Mesendoderm (in vitro differentiated cells): Measurements from ENCODE around the gene FAM83F.
"Not testable (repeated sequence)": the region's sequence is repeated elsewhere in the genome, so short reads cannot be mapped to it uniquely, and the experiment has no call there.

Source experiments
- DNase-seq: peaks from one replicate; pipeline ENCODE4 v3.0.0; 2013
- H2AK5ac ChIP-seq: 2 replicates; pipeline ENCODE4 v1.6.1; 2013; ENCODE audit warnings: low read length, inconsistent platforms
- H2BK120ac ChIP-seq: 2 replicates; pipeline ENCODE4 v1.6.1; 2013; ENCODE audit warnings: low read depth, mild to moderate bottlenecking, low read length, moderate library complexity, mixed read lengths
- H2BK15ac ChIP-seq: replicated peaks from 2 replicates; pipeline ENCODE4 v1.6.1; 2013; ENCODE audit warnings: low read depth, mild to moderate bottlenecking, moderate library complexity
- H2BK5ac ChIP-seq: 2 replicates; pipeline ENCODE4 v1.6.1; 2013; ENCODE audit warnings: low read length, inconsistent platforms
- H3K18ac ChIP-seq: 2 replicates; pipeline ENCODE4 v1.6.1; 2013; ENCODE audit warnings: mild to moderate bottlenecking, low read length, mixed read lengths
- H3K23ac ChIP-seq: one replicate; pipeline ENCODE4 v1.6.1; 2013; ENCODE audit warnings: low read length
- H3K27ac ChIP-seq: 2 replicates; pipeline ENCODE4 v1.5.1; 2013; ENCODE audit warnings: low read depth, mild to moderate bottlenecking, inconsistent platforms, low read length, moderate library complexity
- H3K27me3 ChIP-seq: 2 replicates; pipeline ENCODE4 v1.6.1; 2013; ENCODE audit warnings: low read length, control low read depth, mild to moderate bottlenecking, inconsistent platforms; ENCODE audit not compliant: insufficient read depth, poor library complexity
- H3K36me3 ChIP-seq: 2 replicates; pipeline ENCODE4 v1.6.1; 2013; ENCODE audit warnings: low read length, inconsistent platforms; ENCODE audit not compliant: control insufficient read depth, insufficient read depth
- H3K4ac ChIP-seq: one replicate; pipeline ENCODE4 v1.6.1; 2013; ENCODE audit warnings: low read depth, mild to moderate bottlenecking, low read length, moderate library complexity
- H3K4me1 ChIP-seq: 2 replicates; pipeline ENCODE4 v1.6.1; 2013; ENCODE audit warnings: low read depth, low read length, inconsistent platforms; ENCODE audit not compliant: control insufficient read depth
- H3K4me2 ChIP-seq: 2 replicates; pipeline ENCODE4 v1.6.1; 2013; ENCODE audit warnings: low read length
- H3K4me3 ChIP-seq: 2 replicates; pipeline ENCODE4 v1.5.1; 2013; ENCODE audit warnings: mild to moderate bottlenecking, low read length
- H3K56ac ChIP-seq: one replicate; pipeline ENCODE4 v1.6.1; 2013; ENCODE audit warnings: low read length
- H3K79me1 ChIP-seq: 2 replicates; pipeline ENCODE4 v1.6.1; 2013; ENCODE audit warnings: low read length, inconsistent platforms
- H3K79me2 ChIP-seq: 2 replicates; pipeline ENCODE4 v1.6.1; 2013; ENCODE audit warnings: mild to moderate bottlenecking, low read length; ENCODE audit not compliant: control insufficient read depth, insufficient read depth
- H3K9ac ChIP-seq: 2 replicates; pipeline ENCODE4 v1.6.1; 2013; ENCODE audit warnings: low read length, inconsistent platforms
- H4K5ac ChIP-seq: one replicate; pipeline ENCODE4 v1.6.1; 2013; ENCODE audit warnings: low read length
- H4K8ac ChIP-seq: one replicate; pipeline ENCODE4 v1.6.1; 2013; ENCODE audit warnings: low read depth, mild to moderate bottlenecking, control low read depth, low read length, moderate library complexity
- WGBS: extraction: QIAGEN DNeasy Blood & Tissue Kit; methylation state at CpG from one replicate; pipeline ENCODE4 v1.1.7; 2013; ENCODE audit warnings: low lambda C conversion rate, missing lambda C conversion rate; ENCODE audit not compliant: insufficient coverage; ENCODE audit errors: extremely low coverage; 5-methylcytosine and 5-hydroxymethylcytosine counted together

FAM83F gene

GRCh38 chr22:40023341-40023841 is 28.6 kb downstream of the FAM83F start:
- Histone ChIP-seq H3K23ac (no peak overlapping the region), H3K79me2 (no peaks in the 10 kb centered on the region), H3K79me1 (no peaks in the 10 kb centered on the region), H3K56ac (no peak overlapping the region), H3K27ac (no peak overlapping the region), H3K36me3 (peaks cover 2% of the 10 kb centered on the region), H3K9ac (no peak overlapping the region), H2BK5ac (no peak overlapping the region), H3K4ac (no peak overlapping the region), H3K18ac (no peak overlapping the region), H3K4me1 (no peaks in the 10 kb centered on the region), H2BK120ac (no peak overlapping the region), H3K4me2 (no peak overlapping the region), H3K27me3 (no peaks in the 10 kb centered on the region), H4K8ac (no peak overlapping the region), H3K4me3 (no peak overlapping the region), H2AK5ac (no peak overlapping the region), H2BK15ac (no peak overlapping the region), H4K5ac (no peak overlapping the region)
- no peak for DNase-seq
- no CpG with 5 or more reads among the region's 16 CpGs for WGBS

GRCh38 chr22:40024201-40025061 is 29.7 kb downstream of the FAM83F start:
- peak; percentile 76 for DNase-seq
- peaks cover 2% of the 10 kb centered on the region for H3K36me3 ChIP-seq
- H3K56ac ChIP-seq = no peak overlapping the region
- no peak overlapping the region for H3K23ac ChIP-seq
- no peak overlapping the region for H3K27ac ChIP-seq
- H3K4me1 ChIP-seq = no peaks in the 10 kb centered on the region
- no peak overlapping the region for H2AK5ac ChIP-seq
- no peaks in the 10 kb centered on the region for H3K27me3 ChIP-seq
- H3K79me1 ChIP-seq = no peaks in the 10 kb centered on the region
- H3K79me2 ChIP-seq = no peaks in the 10 kb centered on the region
- no peak overlapping the region for H3K18ac ChIP-seq
- no peak overlapping the region for H3K9ac ChIP-seq
- H3K4me2 ChIP-seq = no peak overlapping the region
- no peak overlapping the region for H3K4ac ChIP-seq
- no peak overlapping the region for H4K8ac ChIP-seq
- WGBS = no CpG with 5 or more reads among the region's 16 CpGs
- no peak overlapping the region for H4K5ac ChIP-seq
- H2BK15ac ChIP-seq = no peak overlapping the region
- H2BK120ac ChIP-seq = no peak overlapping the region
- no peak overlapping the region for H2BK5ac ChIP-seq
- H3K4me3 ChIP-seq = no peak overlapping the region

GRCh38 chr22:40025062-40025379 is 30.3 kb downstream of the FAM83F start:
- not testable (repeated sequence) for H3K36me3 ChIP-seq, H2AK5ac ChIP-seq, H3K9ac ChIP-seq, H2BK5ac ChIP-seq, H2BK15ac ChIP-seq, H3K4me3 ChIP-seq, H3K18ac ChIP-seq, H3K79me2 ChIP-seq, H2BK120ac ChIP-seq, DNase-seq, H3K4ac ChIP-seq, H3K23ac ChIP-seq, H3K27me3 ChIP-seq, H4K8ac ChIP-seq, H3K4me2 ChIP-seq, H3K79me1 ChIP-seq, H3K27ac ChIP-seq, H3K4me1 ChIP-seq, H4K5ac ChIP-seq, H3K56ac ChIP-seq
- WGBS = no CpG with 5 or more reads among the region's 5 CpGs

GRCh38 chr22:40025856-40026255 is 31.1 kb downstream of the FAM83F start:
- no peak overlapping the region for H3K18ac ChIP-seq
- no peak overlapping the region for H3K23ac ChIP-seq
- H3K36me3 ChIP-seq = no peaks in the 10 kb centered on the region
- DNase-seq = no peak
- no peak overlapping the region for H3K4me3 ChIP-seq
- no peak overlapping the region for H3K27ac ChIP-seq
- no peak overlapping the region for H3K4ac ChIP-seq
- H2BK120ac ChIP-seq = no peak overlapping the region
- H2AK5ac ChIP-seq = no peak overlapping the region
- no peak overlapping the region for H3K56ac ChIP-seq
- H3K4me2 ChIP-seq = no peak overlapping the region
- H3K79me2 ChIP-seq = no peaks in the 10 kb centered on the region
- WGBS = no CpG with 5 or more reads among the region's 10 CpGs
- H4K5ac ChIP-seq = no peak overlapping the region
- no peak overlapping the region for H2BK5ac ChIP-seq
- H3K4me1 ChIP-seq = peaks cover 2% of the 10 kb centered on the region
- no peak overlapping the region for H2BK15ac ChIP-seq
- H4K8ac ChIP-seq = no peak overlapping the region
- no peak overlapping the region for H3K9ac ChIP-seq
- no peaks in the 10 kb centered on the region for H3K79me1 ChIP-seq
- H3K27me3 ChIP-seq = no peaks in the 10 kb centered on the region

- no peak overlapping the region for H3K4ac ChIP-seq
- H3K79me1 ChIP-seq = no peaks in the 10 kb centered on the region
- no peaks in the 10 kb centered on the region for H3K79me2 ChIP-seq
- DNase-seq = no peak
- H3K4me2 ChIP-seq = no peak overlapping the region
- H3K4me3 ChIP-seq = no peak overlapping the region
- no peak overlapping the region for H2BK15ac ChIP-seq
- no peak overlapping the region for H4K5ac ChIP-seq
- H3K23ac ChIP-seq = no peak overlapping the region
- no peak overlapping the region for H2BK5ac ChIP-seq
- H3K18ac ChIP-seq = no peak overlapping the region
- H3K27ac ChIP-seq = no peak overlapping the region
- H3K27me3 ChIP-seq = no peaks in the 10 kb centered on the region
- no peak overlapping the region for H2BK120ac ChIP-seq
- H2AK5ac ChIP-seq = no peak overlapping the region
- WGBS = no CpG with 5 or more reads among the region's 7 CpGs
- no peak overlapping the region for H3K56ac ChIP-seq
- H3K36me3 ChIP-seq = no peaks in the 10 kb centered on the region
- H3K9ac ChIP-seq = no peak overlapping the region
- peaks cover 2% of the 10 kb centered on the region for H3K4me1 ChIP-seq
- H4K8ac ChIP-seq = no peak overlapping the region
Observed at GRCh38 chr22:40026641-40027040, 31.9 kb downstream of the FAM83F start.
